Sigmoid colon (tissue), 4 donors: ENCODE data around the gene ZNF532.

Source experiments
- CTCF ChIP-seq, 4 experiments: fragments of 450-650 bp in 3 of 4; fragments of 200-600 bp in 1 of 4; IDR thresholded peaks; one replicate each; pipeline ENCODE4 v1.5.1; 2016 to 2019; ENCODE audit warnings: antibody characterized with exemption in 4 of 4, mild to moderate bottlenecking in 3 of 4, moderate library complexity in 2 of 4
- EP300 ChIP-seq, 4 donors: sonication (generic); formaldehyde crosslinking; IDR thresholded peaks; one replicate each; pipeline ENCODE4 v1.6.1; 2017; ENCODE audit warnings: antibody characterized with exemption in 4 of 4
- POLR2A ChIP-seq, 2 donors: fragments of 450-650 bp; IDR thresholded peaks; one replicate each; pipeline ENCODE4 v1.6.1; 2016; ENCODE audit warnings: antibody characterized with exemption in 2 of 2, mild to moderate bottlenecking in 2 of 2, moderate library complexity in 2 of 2
- POLR2AphosphoS5 ChIP-seq, 4 donors: sonication (generic); formaldehyde crosslinking; IDR thresholded peaks; one replicate each; pipeline ENCODE4 v1.6.1; 2017; ENCODE audit warnings: antibody characterized with exemption in 4 of 4

GRCh38 chr18:58882044-58882443, 17.4 kb downstream of the ZNF532 start:
- no peak for TF ChIP-seq POLR2AphosphoS5 (IDR thresholded peaks at IDR 0.05)
- TF ChIP-seq CTCF (IDR thresholded peaks at IDR 0.05) = no peak
- no peak for TF ChIP-seq POLR2A (IDR thresholded peaks at IDR 0.05)
- no peak for TF ChIP-seq EP300 (IDR thresholded peaks at IDR 0.05)
